Right ventricle myocardium inferior (tissue), 1 donor: ENCODE results near the gene LIPH. TPM values are rescaled to one million over a fixed set of nuclear protein-coding genes. Genes with fewer than 3 reads are reported as not detected.

Source experiments
- total RNA-seq: library from RNA; stranded (reverse); fragmentation: NEBNext Ultra II Directional; extraction: Animal tissue kit (Norgen Biotek cat#: 25700); gene quantifications from one replicate; pipeline ENCODE4 v1.2.1, GENCODE V29; 2021
- donor health status: DM: no; HTN: yes; CAD: no; lungs with severe emphysema.

The LIPH gene
- total RNA-seq, 1 donor from 2014 or later: 0.22 TPM

Other genes with a start within 250 kb of the LIPH start
- 8.0 TPM for gene MAP3K13, start 189.5 kb downstream of the LIPH start, total RNA-seq
- 10.0 TPM for gene TMEM41A, start 53.6 kb downstream of the LIPH start, total RNA-seq
- 25.1 TPM for gene SENP2, start 33.7 kb upstream of the LIPH start, total RNA-seq